SK-N-DZ (cell line): ENCODE results near the gene ZHX3.

Experiments
- DNase-seq: peaks from one replicate; pipeline ENCODE4 v3.0.0-alpha.2; 2015; ENCODE audit warnings: low spot score

The ZHX3 gene

DNA sequence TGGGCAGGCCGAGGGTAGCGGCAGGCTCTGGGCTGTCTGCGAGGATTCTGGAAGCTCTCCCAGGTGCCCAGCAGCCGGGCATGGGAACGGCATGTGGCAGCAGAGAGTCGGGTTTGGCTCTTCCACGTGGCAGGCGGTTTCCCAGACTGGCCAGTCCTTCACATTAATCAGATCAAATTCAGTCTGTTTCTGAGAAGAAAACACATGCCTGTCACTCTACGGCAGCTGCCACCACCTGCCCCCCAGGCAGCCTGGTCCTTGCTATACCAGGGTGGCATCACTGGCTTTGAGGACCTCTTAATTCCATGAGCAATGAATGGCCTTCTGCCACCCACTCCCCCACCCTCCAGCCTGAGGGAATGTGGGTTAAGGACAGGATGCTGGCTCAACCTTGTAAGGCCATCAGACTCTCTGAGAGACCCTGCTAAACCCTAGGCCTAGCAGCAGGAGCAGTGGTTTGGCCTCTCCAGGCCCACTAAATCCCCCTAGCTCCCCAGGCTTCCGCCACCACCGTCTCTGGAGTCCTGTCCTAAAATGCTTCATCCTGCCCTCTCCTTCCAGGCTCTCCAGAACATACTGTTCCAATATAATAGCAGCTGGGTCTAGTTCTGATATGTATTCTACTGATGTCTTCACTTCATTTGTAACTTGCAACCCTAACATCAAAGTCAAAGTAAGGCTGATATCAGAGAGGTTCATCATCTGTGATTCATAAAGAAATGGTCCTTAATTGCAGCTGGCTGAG, 132.3 kb downstream of the ZHX3 start:
- DNase-seq: no peak

DNA sequence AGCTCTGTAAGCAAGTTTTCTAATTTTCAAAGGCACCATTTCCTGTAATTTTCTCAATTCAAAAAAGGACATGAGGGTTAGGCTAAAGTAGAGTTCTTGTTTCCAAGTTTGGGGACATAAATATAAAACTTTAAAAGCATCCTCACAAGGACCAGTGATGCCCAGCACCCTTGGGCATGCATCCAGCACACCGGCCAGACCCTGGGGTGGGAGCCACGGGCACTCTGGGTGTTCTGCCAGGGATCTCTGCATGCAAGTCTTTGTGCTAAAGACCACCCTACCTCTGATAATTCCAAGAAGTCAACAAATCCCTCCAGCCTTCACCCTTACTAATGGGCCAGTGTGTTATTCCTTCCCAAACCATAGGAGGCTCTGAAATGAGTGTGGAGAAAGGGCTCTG, 133.7 kb downstream of the ZHX3 start:
- no peak for DNase-seq

GRCh38 chr20:41183391-41183790, 134.1 kb downstream of the ZHX3 start:
- DNase-seq: no peak

DNA sequence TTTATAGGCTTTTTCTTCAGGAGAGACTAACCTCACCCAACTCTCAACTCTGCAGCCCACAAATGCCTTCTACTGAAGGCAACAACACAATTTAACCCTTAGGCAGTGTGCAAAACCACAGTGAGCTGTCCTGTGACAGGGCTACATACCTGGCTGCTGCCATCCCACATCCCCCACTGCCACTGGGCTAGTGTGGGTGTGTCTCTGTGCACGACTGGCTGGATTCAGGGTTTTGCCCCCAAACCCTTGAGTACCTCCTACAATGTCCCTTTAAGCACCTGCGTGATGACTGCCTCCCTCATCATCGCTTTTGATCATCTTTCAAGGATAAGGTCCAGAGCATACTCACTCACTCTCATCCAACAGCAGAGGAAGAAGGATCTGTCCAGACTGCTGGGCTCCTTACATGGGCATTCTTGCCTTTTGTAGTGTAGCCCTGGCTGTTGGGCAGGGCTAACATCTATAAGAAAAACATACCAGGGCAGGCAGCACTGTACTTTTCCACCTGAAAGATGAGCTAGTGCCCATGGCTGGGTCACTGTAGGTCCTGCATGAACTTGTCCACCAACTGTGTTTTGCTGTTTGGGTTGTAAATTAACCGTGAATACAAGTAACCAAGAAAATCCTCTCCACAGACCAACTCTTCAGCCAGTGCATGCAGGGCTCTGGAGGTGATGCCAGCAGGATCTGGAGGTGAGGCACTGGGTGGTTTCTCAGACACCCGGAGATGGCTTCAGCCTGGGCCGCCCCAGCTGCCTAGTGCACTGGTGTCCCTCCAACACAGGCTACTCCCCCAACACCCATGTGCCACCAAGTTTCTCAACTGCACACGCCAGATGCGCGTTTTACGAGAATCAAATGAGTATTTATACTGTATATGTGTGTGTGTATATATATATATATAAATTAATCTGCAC, 135.0 kb downstream of the ZHX3 start:
- no peak for DNase-seq

GRCh38 chr20:41181567-41181966, 136.0 kb downstream of the ZHX3 start:
- no peak for DNase-seq

DNA sequence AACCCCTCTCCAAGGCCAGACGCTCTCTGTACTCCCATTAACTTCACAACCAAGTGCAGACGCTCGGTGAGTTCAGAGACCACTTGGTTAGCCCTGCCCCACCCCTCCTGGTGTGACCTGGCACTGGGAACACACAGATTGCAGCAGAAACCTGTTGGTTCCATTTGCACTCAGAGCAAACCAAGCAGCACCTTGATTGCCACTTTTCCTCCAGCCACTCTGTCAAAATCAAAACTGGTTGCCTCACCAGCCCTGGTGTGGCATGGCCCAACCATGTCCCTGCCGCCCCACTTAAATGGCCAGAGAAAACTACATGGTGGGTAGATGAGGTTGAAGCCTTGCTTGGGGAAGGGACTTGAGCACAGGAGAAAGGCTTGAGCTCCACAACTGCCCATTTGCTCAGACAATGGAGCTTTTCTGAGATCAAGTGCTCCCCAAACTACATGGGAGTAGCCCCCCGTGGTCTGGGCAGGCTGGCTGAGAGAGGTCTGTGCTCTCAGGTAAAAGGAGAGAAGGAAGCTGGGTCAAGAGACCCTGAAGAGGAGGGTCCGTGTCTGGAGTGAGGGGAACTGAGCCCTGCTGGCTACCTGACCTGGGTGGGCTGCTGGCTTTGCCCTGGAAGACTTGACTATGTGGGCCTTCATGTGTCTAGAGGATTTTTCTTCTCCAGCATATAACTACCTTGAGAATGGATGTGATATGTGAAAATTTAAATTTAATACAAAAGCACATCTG, 136.8 kb downstream of the ZHX3 start:
- no peak for DNase-seq

- DNase-seq: no peak
Measured at GRCh38 chr20:41179961-41180360, 137.6 kb downstream of the ZHX3 start.

GRCh38 chr20:41178904-41179432, 138.6 kb downstream of the ZHX3 start:
- no peak for DNase-seq

GRCh38 chr20:41178495-41178894, 139.0 kb downstream of the ZHX3 start:
- DNase-seq: no peak

- DNase-seq: no peak
Measured at GRCh38 chr20:41177636-41178035, 139.9 kb downstream of the ZHX3 start.

DNA sequence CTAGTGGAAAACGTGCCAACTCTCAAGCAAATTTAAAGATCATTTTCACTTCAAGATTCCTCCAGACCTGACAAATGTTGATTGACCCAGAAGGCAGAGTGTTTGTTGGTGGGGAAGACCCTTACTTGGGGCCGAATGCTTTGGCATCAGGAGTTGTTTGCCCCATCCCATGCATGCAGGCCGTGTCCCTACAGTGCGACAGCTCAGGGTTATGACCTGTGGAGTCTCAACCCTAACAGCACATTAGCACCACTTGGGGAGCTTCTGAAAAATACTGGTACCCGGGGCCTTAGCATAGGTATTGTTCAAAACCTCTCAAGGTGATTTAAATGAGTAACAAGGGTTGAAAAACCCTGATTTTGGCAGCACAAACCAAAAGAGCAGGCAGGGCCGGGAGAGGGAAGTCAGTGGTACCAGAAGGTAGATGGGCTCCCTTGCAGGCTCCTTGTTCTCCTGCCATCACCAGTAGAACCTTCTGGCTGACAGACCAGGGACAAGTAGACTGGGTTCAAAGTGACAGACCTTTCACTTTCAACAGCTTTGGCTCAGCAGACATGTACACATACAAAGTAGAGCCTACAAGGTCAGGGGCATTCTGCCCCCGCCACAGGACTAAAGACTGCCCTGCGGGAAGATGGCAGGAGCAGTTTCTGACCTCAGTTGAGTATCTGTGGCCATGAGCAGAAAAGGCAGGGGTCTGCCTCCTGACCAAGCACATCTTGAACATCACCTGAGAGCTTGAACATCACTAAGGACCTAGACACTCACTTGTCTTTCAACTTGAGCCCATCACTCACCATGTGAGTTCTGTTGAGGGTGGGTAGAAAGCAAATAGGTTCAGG, 140.6 kb downstream of the ZHX3 start:
- DNase-seq: no peak

GRCh38 chr20:41175727-41176330, 141.7 kb downstream of the ZHX3 start:
- DNase-seq: no peak

- no peak for DNase-seq
Measured at GRCh38 chr20:41175201-41175651, 142.3 kb downstream of the ZHX3 start.

DNA sequence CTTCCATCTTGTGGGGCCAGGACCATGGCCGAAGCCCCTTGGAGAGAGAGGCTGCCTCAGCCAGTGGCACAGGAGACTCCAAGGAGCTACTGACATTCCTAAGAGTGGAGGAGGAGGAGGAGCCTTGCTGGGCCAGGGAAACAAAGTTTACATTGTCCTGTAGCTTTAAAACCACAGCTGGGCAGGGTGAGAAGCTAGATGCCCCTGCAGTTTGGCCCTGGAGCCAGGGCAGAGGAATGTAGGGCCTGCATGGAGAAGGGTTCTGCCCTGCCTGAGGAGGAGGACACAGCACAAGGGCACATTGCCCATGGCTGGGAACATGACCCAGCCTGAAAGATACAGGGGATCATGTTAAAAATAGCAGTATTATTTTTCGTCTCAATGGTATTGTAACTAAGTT, 142.7 kb downstream of the ZHX3 start:
- no peak for DNase-seq

DNA sequence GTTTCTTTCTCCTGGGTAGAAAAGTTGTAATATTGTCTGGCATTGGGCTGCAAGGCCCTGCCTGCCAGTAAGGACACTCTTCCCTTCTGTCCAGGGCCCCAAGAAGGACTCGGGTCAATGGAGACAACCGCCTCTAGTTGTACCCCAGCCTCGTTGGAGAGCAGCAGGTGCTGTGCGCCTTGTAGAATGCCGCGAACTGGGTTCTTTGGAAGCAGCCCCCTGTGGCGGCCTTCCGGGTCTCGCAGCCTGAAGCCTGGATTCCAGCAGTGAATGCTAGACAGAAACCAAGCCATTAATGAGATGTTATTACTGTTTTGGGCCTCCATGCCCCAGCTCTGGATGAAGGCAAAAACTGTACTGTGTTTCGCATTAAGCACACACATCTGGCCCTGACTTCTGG, 143.2 kb downstream of the ZHX3 start:
- DNase-seq: no peak

DNA sequence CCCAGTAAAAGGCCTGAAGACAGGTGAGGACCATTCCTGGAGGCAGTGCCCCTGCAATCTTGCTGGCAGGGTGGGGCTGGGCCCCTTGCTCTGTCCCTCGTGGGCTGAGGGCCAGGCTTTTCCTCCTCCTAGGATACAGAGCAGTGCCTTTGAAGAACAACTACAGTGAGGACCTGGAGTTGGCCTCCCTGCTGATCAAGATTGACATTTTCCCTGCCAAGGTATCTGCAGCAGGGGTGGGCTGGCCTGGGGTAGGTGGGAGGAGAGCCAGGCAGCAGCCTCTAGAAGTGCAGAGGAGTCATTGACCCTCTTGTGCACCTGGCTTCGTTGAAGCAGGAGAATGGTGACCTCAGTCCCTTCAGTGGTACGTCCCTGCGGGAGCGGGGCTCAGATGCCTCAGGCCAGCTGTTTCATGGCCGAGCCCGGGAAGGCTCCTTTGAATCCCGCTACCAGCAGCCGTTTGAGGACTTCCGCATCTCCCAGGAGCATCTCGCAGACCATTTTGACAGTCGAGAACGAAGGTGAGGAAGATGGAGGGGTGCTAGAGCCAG, 143.7 kb downstream of the ZHX3 start:
- DNase-seq: no peak

DNA sequence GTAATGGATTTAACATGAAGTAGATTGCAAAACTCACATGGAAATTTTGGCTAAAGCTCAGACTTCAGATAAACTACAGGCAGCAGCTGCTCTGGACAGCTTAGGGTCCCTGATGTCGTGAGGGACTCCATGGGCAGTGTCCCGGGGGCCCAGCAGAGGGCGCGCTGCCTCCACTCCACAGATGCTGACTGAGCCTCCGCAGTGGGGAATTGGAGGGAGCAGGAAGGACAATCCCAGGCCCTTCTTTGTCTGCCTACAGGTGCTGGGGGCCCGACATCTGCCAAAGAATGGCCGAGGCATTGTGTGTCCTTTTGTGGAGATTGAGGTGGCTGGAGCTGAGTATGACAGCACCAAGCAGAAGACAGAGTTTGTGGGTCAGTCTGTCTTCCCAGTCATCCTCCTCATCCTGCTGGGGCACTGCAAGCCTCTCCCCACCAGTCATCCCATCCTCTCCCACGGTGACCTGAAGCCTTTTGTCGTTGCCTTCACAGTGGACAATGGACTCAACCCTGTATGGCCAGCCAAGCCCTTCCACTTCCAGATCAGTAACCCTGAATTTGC, 144.3 kb downstream of the ZHX3 start:
- DNase-seq: peak; percentile 66

DNA sequence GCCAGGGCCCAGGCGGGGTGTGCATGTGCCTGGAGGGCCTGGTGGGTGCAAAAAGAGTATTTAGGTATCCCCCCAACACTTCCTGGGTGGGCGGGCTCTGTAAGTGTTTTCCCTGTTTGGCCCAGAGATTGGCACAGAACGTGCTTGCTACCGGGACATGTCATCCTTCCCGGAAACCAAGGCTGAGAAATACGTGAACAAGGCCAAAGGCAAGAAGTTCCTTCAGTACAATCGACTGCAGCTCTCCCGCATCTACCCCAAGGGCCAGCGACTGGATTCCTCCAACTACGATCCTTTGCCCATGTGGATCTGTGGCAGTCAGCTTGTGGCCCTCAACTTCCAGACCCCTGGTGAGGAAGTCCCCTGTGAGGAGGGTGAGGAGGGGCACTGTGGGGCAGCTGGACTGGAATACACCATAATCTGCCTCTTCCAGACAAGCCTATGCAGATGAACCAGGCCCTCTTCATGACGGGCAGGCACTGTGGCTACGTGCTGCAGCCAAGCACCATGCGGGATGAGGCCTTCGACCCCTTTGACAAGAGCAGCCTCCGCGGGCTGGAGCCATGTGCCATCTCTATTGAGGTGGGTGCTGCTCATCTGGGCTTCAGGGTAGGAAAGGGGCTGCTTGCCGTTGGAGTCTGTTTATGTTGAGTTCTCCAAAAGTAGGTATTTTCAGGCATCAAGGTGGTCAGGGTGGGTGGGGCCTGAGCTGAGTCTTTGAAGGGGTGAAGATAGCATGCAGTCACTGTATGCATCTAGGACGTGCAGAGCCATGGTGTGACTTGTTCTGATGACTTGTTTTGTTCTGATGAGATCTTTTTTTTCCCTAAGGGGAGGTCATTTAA, 145.0 kb downstream of the ZHX3 start:
- no peak for DNase-seq

DNA sequence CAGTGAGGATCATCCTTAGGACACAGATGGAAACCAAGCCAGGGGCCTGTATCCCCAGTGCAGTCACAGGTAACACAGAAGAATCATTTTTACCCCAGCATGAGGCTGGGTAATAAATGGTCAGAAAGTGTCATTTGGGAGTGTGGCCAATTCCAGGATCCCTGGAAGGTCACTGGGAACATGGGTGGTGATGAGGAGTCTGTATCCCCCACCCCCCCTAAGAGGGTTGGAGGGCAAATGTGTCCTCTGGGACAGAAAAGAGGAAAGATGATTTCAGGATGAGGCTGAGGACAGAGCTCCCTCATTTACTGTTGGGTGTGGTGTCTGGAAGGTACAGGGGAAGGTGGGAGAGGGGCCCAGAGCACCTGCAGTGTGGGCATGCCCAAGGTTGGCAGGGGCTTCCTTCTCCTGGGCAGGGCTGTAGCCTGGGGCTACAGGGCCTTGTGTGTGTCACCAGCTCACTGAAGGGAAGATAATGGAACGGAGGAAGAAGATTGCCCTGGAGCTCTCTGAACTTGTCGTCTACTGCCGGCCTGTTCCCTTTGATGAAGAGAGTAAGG, 145.7 kb downstream of the ZHX3 start:
- no peak for DNase-seq
